Keratinocyte (primary cell): ENCODE measurements around the gene MZT2A. TPM values are rescaled to one million over a fixed set of nuclear protein-coding genes. Genes with fewer than 3 reads are reported as not detected.
"Not testable (repeated sequence)": the region's sequence is repeated elsewhere in the genome, so short reads cannot be mapped to it uniquely, and the experiment has no call there.

Experiments used
- DNase-seq: peaks from one replicate; pipeline ENCODE4 v3.0.0-alpha.2; 2011; ENCODE audit warnings: low read depth, missing footprints, low spot score
- FAIRE-seq: peaks from 2 replicates; lab custom pipeline; 2011; peaks lifted over from hg19 to GRCh38; lab: Jason Lieb, UNC
- H2AFZ ChIP-seq: 2 replicates; pipeline ENCODE4 v1.6.0; 2012; ENCODE audit warnings: low read length, control low read depth, inconsistent platforms; ENCODE audit not compliant: control insufficient read depth
- H3K27ac ChIP-seq: 2 replicates; pipeline ENCODE4 v1.5.1; 2011; ENCODE audit warnings: low read length; ENCODE audit not compliant: control insufficient read depth, insufficient read depth
- H3K27me3 ChIP-seq: 3 replicates; pipeline ENCODE4 v1.6.0; 2011; ENCODE audit warnings: low read length; ENCODE audit not compliant: control insufficient read depth, insufficient read depth; ENCODE audit errors: extremely low read depth
- H3K36me3 ChIP-seq, 2 experiments: 2 replicates in 1 of 2; 3 replicates in 1 of 2; pipeline ENCODE4 v1.5.1; 2011; ENCODE audit warnings: low read length in 2 of 2, mild to moderate bottlenecking in 1 of 2; ENCODE audit not compliant: control insufficient read depth in 2 of 2, insufficient read depth in 2 of 2; ENCODE audit errors: extremely low read depth in 1 of 2
- H3K4me1 ChIP-seq: 3 replicates; pipeline ENCODE4 v1.5.1; 2011; ENCODE audit warnings: low read length; ENCODE audit not compliant: control insufficient read depth, insufficient read depth; ENCODE audit errors: extremely low read depth
- H3K4me2 ChIP-seq: 3 replicates; pipeline ENCODE4 v1.6.0; 2011; ENCODE audit warnings: low read depth, low read length; ENCODE audit not compliant: control insufficient read depth, insufficient read depth; ENCODE audit errors: extremely low read depth
- H3K4me3 ChIP-seq, 3 experiments: fragments of 200-600 bp in 1 of 3; sonication (generic) in 1 of 3; 2 replicates in 2 of 3; 3 replicates in 1 of 3; pipeline ENCODE4 v1.5.1; 2011 to 2016; ENCODE audit warnings: low read length in 3 of 3, mild to moderate bottlenecking in 3 of 3, control low read depth in 2 of 3, inconsistent platforms in 1 of 3, low read depth in 1 of 3, mixed read lengths in 1 of 3, mixed run types in 1 of 3, moderate library complexity in 1 of 3; ENCODE audit not compliant: control insufficient read depth in 2 of 3, insufficient read depth in 2 of 3; ENCODE audit errors: extremely low read depth in 1 of 3
- H3K79me2 ChIP-seq: 2 replicates; pipeline ENCODE4 v1.6.0; 2012; ENCODE audit warnings: low read length; ENCODE audit not compliant: control insufficient read depth, insufficient read depth
- H3K9ac ChIP-seq: 3 replicates; pipeline ENCODE4 v1.6.0; 2011; ENCODE audit warnings: low read length; ENCODE audit not compliant: control insufficient read depth, insufficient read depth; ENCODE audit errors: extremely low read depth
- H3K9me1 ChIP-seq: 3 replicates; pipeline ENCODE4 v1.6.0; 2011; ENCODE audit warnings: low read length; ENCODE audit not compliant: control insufficient read depth, insufficient read depth; ENCODE audit errors: extremely low read depth
- H3K9me3 ChIP-seq: 2 replicates; pipeline ENCODE4 v1.5.1; 2012; ENCODE audit warnings: low read depth, low read length; ENCODE audit not compliant: control insufficient read depth
- H4K20me1 ChIP-seq: 3 replicates; pipeline ENCODE4 v1.6.0; 2011; ENCODE audit warnings: low read length; ENCODE audit not compliant: control insufficient read depth, insufficient read depth; ENCODE audit errors: extremely low read depth
- dilution Hi-C: fragments of 300-500 bp; cut with MboI; formaldehyde crosslinking; loops from one replicate; pipeline ENCODE4 v1.7.0; 2020; ENCODE audit warnings: low sequenced_read_pairs; ENCODE audit not compliant: extremely low pct_ligation_motif_present
- polyA plus RNA-seq, 5 experiments: library from polyadenylated mRNA; depleted of rRNA in 3 of 5; stranded (reverse) in 3 of 5; stranded (forward) in 1 of 5; unstranded in 1 of 5; fragments of >200 nt; gene quantifications; 1 replicate in 1 of 5; 2 replicates in 3 of 5; 3 replicates in 1 of 5; pipeline versions ENCODE4 v1.2.1 to v1.2.3, GENCODE V29; 2011 to 2012; ENCODE audit warnings: missing spikeins in 2 of 5, low read depth in 1 of 5, low replicate concordance in 1 of 5

The MZT2A gene
- polyA plus RNA-seq, 1 donor (not counting 4 experiments of a cell fraction or from before 2014, with no cell fraction given), result 82.7 TPM

- H3K9me3 ChIP-seq, H3K4me2 ChIP-seq, H3K27ac ChIP-seq, H3K79me2 ChIP-seq, H3K4me3 ChIP-seq, FAIRE-seq, H3K36me3 ChIP-seq, H3K9me1 ChIP-seq, H3K9ac ChIP-seq, H2AFZ ChIP-seq, H3K4me1 ChIP-seq, dilution Hi-C loops, H4K20me1 ChIP-seq, H3K27me3 ChIP-seq, DNase-seq: not testable (repeated sequence)
These were observed 37.0 kb upstream of the MZT2A start for GRCh38 chr2:131528981-131529863.

- H3K4me2 ChIP-seq, result peak within 1 kb of the TSS; percentile 41
- H3K9me3 ChIP-seq, H3K4me1 ChIP-seq, H3K79me2 ChIP-seq, DNase-seq, H3K36me3 ChIP-seq, H3K9me1 ChIP-seq, H3K27ac ChIP-seq, FAIRE-seq, H4K20me1 ChIP-seq, H3K27me3 ChIP-seq, dilution Hi-C loops, H3K9ac ChIP-seq: not testable (repeated sequence)
- peak within 1 kb of the TSS in 2 of 3 experiments; percentile 8 to 14 for H3K4me3 ChIP-seq
- H2AFZ ChIP-seq, result peak within 1 kb of the TSS; percentile 63
These were observed 35.2 kb upstream of the MZT2A start, which contains the start of gene CCDC74A for GRCh38 chr2:131527131-131528001. Gene CCDC74A, plus strand, starts transcription at chr2:131527888. Its CDS starts 83 bp downstream, at chr2:131527971.

GRCh38 chr2:131525256-131525655 lies 33.1 kb upstream of the MZT2A start:
- DNase-seq, H3K9me3 ChIP-seq, H4K20me1 ChIP-seq, H3K27me3 ChIP-seq, H3K9ac ChIP-seq, H2AFZ ChIP-seq, H3K27ac ChIP-seq, H3K4me1 ChIP-seq, dilution Hi-C loops, H3K9me1 ChIP-seq, H3K36me3 ChIP-seq, FAIRE-seq, H3K4me2 ChIP-seq, H3K4me3 ChIP-seq, H3K79me2 ChIP-seq: not testable (repeated sequence)
